BE2C (cell line): Measurements from ENCODE around the gene MEX3C.

Experiments
- DNase-seq: peaks from one replicate; pipeline ENCODE4 v3.0.0-alpha.2; 2020
- H3K27me3 ChIP-seq: fragments of 250-450 bp; sonication (Bioruptor Pico); 2 replicates; pipeline ENCODE4 v1.5.1; 2020; ENCODE audit warnings: mild to moderate bottlenecking
- H3K36me3 ChIP-seq: fragments of 250-450 bp; sonication (Bioruptor Pico); 2 replicates; pipeline ENCODE4 v1.5.1; 2020; ENCODE audit warnings: mild to moderate bottlenecking
- H3K4me1 ChIP-seq: fragments of 250-450 bp; sonication (Bioruptor Pico); 2 replicates; pipeline ENCODE4 v1.5.1; 2020
- H3K4me3 ChIP-seq: 2 replicates; pipeline ENCODE4 v1.5.1; 2011; ENCODE audit warnings: low read depth, low read length
- H3K9me3 ChIP-seq: fragments of 250-450 bp; sonication (Bioruptor Pico); 2 replicates; pipeline ENCODE4 v1.5.1; 2020
- CTCF ChIP-seq: IDR thresholded peaks from 2 replicates; pipeline ENCODE4 v1.5.1; 2012; ENCODE audit warnings: mild to moderate bottlenecking, low read depth, low read length

Gene MEX3C

GRCh38 chr18:51229328-51229727 is 31.8 kb upstream of the MEX3C start:
- Histone ChIP-seq H3K27me3 (no peaks in the 10 kb centered on the region), H3K9me3 (no peaks in the 10 kb centered on the region), H3K4me1 (no peaks in the 10 kb centered on the region), H3K36me3 (no peaks in the 10 kb centered on the region), H3K4me3 (no peak overlapping the region)
- no peak for DNase-seq
- TF ChIP-seq CTCF = no peak

- DNase-seq = no peak
- no peak for TF ChIP-seq CTCF
- no peaks in the 10 kb centered on the region for H3K4me1 ChIP-seq
- no peaks in the 10 kb centered on the region for H3K36me3 ChIP-seq
- H3K27me3 ChIP-seq = no peaks in the 10 kb centered on the region
- no peak overlapping the region for H3K4me3 ChIP-seq
- H3K9me3 ChIP-seq = no peaks in the 10 kb centered on the region
Observed at GRCh38 chr18:51227660-51228059, 30.2 kb upstream of the MEX3C start.

- Histone ChIP-seq H3K4me1 (no peaks in the 10 kb centered on the region), H3K27me3 (no peaks in the 10 kb centered on the region), H3K36me3 (no peaks in the 10 kb centered on the region), H3K9me3 (no peaks in the 10 kb centered on the region), H3K4me3 (no peak overlapping the region)
- DNase-seq = no peak
- TF ChIP-seq CTCF = no peak
Observed at GRCh38 chr18:51226587-51227350, 29.3 kb upstream of the MEX3C start.

GRCh38 chr18:51226068-51226467 is 28.6 kb upstream of the MEX3C start:
- no peaks in the 10 kb centered on the region for H3K9me3 ChIP-seq
- no peak for TF ChIP-seq CTCF
- H3K4me1 ChIP-seq = no peaks in the 10 kb centered on the region
- no peaks in the 10 kb centered on the region for H3K27me3 ChIP-seq
- no peak for DNase-seq
- no peak overlapping the region for H3K4me3 ChIP-seq
- H3K36me3 ChIP-seq = no peaks in the 10 kb centered on the region

GRCh38 chr18:51212606-51213005 is 15.1 kb upstream of the MEX3C start:
- no peak for DNase-seq
- no peaks in the 10 kb centered on the region for H3K27me3 ChIP-seq
- no peaks in the 10 kb centered on the region for H3K4me1 ChIP-seq
- H3K4me3 ChIP-seq = no peak overlapping the region
- no peaks in the 10 kb centered on the region for H3K9me3 ChIP-seq
- H3K36me3 ChIP-seq = no peaks in the 10 kb centered on the region
- TF ChIP-seq CTCF = no peak

- no peak for TF ChIP-seq CTCF
- no peaks in the 10 kb centered on the region for H3K4me1 ChIP-seq
- H3K27me3 ChIP-seq = no peaks in the 10 kb centered on the region
- no peaks in the 10 kb centered on the region for H3K36me3 ChIP-seq
- no peak overlapping the region for H3K4me3 ChIP-seq
- H3K9me3 ChIP-seq = no peaks in the 10 kb centered on the region
- DNase-seq = no peak
Observed at GRCh38 chr18:51211552-51211951, 14.1 kb upstream of the MEX3C start.
